ENCODE results near the gene DISC1.
"Not testable (repeated sequence)": the region's sequence is repeated elsewhere in the genome, so short reads cannot be mapped to it uniquely, and the experiment has no call there.

DISC1 gene

DNA sequence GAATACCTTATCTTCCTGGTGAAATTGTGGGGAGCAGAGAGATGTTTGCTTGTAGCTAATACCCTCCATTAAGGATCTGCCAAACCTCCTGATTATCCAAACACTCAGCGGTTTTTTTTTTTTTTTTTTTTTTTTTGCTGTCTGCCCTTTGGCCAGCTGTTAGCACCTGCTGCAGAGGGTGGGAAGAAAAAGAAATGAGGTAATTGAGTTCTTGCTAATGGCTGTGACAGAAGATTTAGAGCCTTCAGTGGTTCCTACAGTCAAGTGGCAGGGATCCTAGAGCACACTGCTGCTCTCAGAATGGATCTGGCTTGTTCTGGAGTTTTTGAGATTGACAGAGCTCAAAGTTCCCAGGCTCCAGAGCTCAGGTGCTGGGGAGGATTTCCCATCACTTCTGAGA lies 342.5 kb downstream of the DISC1 start:
- no peak for DNase-seq

DNA sequence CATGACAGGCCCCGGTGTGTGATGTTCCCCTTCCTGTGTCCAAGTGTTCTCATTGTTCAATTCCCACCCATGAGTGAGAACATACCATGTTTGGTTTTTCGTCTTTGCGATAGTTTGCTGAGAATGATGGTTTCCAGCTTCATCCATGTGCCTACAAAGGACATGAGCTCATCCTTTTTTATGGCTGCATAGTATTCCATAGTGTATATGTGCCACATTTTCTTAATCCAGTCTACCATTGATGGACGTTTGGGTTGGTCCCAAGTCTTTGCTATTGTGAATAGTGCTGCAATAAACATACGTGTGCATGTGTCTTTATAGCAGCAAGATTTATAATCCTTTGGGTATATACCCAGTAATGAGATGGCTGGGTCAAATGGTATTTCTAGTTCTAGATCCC lies 343.2 kb downstream of the DISC1 start:
- not testable (repeated sequence) for DNase-seq

DNA sequence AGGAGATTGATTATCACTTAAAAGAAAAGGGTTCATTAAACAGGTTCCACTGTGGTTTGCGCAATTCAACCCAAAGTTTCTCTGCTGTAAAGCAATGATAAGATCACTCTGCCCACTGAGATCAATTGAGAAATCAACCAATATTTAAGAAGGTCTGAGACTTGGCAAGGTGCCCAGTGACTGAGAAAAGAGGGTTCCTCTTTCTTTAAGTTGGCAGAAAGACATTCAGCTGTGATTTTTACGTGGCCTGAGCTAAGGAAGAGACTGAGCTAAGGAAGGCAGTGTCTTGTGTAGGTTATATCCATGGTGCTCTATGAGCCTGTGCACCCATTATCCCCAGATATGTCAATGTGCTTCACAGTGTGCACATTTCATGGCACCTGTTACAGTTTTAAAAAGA lies 344.1 kb downstream of the DISC1 start:
- DNase-seq: no peak

DNA sequence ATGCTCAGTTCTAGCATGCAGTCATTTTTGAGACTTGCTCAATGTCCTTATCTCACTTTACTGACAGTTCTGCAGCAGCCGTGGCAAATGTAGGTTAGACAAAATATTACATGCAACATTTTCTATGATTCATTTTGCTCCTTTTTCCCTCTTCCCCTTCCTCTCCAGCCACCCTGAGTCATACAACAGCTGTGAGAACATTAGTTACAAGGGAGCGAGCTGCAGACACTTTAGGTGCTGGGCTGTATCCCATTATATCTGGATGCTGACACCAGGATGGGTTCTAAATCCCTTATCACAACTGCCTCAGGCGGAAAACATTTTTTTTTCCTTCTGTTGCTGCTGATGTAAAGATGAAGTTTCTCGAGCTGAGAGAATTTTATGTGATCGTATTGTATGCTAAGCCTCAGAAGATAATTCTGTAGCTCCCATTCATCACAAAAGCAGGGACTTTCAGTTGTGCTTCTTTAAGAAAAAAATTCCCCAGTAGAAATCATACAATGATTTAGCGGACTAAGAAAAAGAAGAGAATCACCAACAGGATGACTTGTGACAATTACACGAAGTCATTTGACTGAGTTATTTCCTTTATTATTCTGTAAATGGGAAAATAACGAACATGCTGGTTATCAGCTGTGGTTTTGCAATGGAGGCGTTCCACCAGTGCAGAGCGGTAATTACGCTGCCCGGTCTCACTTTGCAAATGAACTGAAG lies 345.0 kb downstream of the DISC1 start:
- DNase-seq: no peak

DNA sequence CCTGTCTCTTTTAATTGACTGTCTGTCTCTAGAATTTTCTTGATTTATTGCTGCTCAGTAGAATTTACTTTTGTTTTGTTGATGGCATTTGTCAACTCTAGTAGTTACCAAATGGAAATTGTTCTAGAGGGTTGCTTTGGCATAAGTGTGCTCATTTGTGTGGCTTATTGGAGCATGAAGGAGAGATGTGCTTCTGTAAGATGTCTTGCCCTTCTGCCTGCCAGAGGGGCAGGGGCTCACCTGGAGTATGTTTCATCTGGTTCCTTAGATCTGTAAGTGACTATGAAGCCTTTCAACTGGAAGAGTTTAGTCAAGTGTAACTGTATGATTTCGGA lies 345.5 kb downstream of the DISC1 start:
- no peak for DNase-seq

DNA sequence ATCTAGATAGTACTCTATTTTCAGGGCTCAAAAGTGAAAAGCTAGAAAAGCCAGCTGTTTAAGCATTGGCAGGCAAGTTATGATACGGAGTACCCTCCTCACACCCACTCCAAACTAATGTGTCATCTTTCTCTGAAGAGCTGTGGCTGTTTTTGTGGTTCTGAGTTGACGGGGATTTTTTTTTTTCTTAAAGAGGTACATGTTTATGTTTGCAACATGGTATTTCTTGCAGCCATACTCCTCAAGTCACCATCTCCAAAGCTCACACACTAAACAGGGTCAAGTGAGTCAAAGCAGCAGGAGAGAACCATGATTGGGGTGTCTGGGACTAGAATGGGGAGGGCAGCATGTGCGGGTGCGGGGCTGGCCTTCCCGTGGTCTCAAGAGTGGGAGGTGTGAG lies 347.2 kb downstream of the DISC1 start:
- DNase-seq: no peak

DNA sequence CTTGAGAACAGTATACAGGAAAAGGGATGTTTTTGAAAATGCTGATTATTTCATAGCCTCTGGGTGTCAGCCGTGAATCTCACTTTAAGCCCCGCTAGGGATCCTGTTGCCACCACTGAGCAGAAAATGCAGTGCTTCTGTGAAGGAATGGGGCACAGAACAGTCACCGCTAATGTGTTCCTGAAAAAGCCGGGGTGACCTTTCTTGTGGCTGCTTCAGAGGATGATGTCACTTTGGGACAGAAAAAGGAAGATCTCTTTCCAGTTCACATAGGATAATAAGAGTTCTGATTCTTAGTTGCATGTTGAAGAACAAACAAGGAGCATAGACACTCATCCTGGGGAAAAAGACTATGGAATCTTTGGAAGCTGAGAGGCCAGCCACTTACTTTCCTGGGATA lies 349.6 kb downstream of the DISC1 start:
- DNase-seq: no peak

DNA sequence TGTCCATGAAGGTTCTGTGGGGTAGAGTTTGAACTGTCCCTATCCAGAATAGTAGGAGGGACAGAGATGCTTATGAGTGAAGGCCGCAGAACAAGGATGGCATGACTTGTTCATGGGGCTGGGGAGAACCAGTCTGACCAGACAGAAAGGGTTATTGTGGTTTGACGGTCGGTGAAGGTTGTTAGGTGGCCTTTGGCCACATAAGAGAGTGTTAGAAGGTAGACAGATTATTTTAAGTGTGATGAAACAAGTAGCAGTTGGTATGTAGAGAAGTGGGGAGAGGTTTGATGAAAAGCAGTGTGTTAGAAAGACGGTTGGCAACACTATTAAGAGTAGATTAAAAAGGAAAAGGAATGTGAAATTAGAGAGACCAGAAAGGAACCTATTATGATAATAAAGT lies 355.1 kb downstream of the DISC1 start:
- DNase-seq: no peak

DNA sequence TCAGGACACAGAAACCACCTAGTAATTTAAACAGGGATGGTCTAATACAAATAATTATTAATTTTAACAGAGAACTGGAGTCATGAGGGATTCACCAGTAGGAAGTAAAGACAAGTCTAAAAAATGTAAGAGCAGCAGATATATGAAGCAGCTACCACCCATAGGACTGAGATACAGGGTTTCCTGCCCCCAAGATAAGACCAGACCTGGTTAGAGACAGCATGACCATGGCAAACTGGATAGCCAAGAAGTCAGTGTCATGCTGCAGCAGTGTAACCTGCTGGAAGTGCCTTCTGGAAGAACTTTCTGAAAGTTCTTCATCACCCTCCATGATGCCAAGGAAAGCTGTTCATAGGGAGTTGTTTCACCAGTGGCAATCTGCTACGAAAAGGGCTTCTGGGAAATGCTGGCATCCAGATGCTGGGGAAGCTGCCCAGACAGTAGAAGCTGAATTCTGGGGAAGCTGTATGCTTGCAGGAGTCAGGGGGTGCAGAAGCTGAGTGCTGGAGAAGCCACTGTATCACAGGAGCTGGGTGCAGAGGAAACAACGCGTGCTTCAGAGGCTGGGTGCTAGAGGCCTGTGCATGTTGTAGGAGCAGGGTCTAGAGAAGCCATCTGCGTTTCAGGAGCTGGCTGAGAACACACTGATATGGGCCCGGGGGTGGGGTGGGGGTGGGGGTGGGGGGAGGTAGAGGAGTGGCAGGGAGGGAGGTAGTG lies 356.4 kb downstream of the DISC1 start:
- no peak for DNase-seq

DNA sequence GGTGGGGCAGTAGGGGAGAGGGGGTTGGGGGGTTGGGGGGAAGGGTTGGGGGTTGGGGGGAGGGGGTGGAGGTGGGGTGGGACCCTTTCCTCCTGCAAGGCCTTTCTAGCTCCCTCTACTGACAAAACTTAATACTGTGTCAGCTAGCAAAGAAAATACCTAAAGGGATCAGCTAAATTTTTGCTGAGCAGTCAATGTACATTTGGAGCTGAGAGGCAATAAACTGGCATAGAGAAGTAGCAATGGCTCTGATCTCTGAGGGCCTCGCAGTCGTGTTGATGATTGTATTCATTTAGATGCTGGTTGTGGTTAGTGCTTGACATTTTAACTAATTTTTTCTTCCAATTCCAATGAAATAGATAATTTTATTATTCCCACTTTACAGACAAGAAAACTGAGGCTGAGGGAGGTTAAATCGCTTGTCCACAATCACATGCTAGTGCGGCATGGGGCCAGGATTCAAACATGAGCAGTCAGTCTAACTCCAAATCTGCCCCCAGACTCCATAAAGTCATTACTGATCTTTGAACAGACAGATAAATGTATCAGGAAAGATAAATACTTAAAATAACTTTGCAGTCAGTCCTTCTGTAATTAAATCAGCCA lies 357.1 kb downstream of the DISC1 start:
- DNase-seq: no peak

DNA sequence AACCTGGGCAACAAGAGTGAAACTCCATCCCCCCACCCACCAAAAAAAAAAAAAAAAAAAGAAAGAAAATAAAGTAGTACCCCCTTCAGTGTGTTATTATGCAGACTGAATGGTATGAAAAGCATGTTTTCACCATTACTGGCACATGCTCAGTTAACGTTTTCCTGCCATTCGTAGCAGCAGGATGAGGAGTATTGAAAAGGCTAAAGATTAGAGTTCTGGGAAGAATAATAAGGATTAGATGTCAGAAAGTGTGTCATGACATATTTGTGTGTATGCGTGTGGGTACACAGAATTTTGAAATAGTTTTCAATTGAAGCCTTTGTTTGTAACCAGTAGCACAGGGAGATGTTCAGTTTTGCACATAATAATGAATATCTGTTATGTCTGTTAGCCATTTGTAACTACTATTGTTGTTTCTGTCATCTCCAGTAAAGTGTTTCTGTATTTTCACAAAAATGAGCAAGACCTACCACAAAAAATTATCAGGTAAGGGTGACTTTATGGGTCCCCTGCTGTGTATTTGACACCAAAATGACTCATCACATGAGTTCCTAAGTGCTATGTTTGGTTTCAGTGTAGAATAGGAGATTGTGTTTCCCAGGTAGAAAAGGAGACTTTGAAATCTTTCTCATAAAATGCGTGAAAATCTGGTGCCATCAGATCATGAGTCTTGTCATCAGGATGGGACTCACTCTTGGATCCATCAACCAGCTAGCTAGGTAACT lies 358.9 kb downstream of the DISC1 start:
- no peak for DNase-seq

DNA sequence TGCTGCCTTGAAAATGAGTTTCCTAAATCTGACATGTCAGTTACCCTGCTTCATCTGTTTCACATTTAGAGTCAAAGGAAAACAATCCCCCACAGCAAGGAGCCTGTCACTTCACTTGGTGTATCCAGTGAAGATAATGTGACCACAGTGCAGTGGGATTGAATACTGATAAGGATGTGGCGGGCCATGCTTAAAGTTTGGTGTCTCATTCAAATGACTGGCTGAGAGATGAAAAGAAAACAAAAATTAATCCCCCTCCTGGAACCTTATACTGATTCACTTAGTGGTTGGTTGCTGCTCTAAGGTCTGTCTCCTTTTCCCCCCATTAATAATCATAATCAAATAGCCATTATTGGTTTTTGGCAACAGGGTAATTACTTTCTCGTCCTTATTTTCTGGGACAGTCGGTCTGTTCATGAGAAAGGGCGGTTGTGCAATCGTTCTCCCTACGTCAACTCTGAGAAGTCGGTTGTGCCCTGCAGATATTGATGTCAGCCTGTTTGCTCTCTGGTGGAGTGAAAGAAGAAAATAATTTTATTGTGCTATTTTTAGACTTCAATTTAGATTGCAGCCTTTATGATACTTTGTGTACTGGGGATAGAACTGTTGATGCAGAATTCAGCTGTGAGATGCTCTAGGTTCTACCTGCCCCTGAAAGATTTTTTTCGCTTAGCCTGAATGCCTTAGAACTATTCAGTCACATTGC lies 360.2 kb downstream of the DISC1 start:
- no peak for DNase-seq

DNA sequence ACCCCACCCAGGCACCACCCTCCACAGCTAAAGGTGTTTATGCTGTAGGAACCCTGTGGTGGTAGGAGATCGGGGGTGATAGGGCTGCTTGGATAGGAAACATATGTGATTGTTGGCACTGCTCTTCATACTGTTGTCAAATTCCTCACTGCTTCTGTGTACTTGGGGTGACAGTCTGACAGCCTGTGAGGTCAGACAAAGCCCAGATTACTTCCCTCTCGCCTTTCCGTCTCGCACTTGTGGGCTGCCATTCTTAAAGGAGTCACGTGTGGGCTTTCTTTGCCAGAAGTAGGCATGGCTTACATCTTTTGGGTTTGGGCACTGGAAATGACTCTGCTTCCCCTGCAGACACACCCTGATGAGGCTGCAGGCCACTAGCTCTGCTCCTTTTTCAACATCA lies 363.8 kb downstream of the DISC1 start:
- DNase-seq: no peak

DNA sequence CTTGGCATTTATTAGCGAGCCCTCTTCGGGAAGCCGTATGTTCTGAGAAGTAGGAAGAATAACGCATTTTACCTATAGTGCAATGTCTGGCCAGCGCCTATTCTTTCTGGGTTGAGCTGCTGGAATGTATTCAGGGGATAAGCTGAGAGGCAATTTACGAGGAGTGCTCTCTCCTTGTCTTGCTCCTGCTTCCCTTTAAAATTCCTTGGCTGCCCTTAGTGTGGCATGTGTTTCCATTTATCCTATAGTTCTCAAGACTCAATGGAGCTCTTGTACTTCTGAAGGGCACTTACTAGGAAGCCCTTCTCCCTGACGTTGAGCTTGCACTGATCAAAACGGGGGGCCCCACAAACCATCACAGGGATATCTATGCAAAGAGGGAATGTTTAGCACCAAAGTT lies 364.6 kb downstream of the DISC1 start:
- no peak for DNase-seq

DNA sequence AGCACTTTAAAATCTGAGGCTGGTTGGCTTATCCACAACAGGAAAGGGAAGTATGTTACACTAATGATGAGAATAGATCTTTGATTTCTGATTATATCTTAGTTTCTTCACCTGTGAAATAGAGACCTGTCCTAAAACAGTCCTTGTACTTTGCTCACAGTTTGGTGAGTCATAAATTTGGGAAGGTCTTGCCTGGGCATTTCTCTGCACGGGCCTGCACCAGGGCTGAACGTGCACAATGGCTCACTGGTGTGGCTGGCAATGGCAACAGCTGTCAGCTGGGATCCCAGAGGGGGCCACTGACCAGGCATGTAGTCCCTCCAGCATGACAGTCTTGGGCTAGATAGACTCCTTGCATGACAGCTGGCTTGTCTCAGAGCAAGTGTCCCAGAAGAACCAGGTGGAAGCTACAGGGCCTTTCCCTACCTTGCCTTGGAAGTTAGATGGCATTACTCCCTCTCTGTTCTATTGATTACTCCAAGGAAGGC lies 367.4 kb downstream of the DISC1 start:
- DNase-seq: no peak

DNA sequence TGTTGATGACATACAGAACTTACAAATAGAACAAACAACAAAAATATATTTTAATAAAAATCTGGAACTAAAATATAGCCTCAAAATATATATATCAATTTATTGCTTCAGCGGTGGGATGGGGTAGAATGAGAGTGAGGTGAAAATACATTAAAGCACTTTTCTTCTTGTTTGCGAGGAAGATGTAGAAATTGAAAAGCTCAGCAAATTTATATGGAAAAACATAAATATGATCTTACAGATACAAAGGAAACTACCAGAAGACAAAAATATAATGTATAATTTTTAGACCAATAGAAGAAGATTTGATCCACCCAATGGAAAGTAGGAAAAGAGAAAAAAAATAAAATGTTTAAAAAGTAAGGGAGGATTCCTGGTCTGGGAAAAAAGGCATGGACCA lies 372.2 kb downstream of the DISC1 start:
- no peak for DNase-seq

DNA sequence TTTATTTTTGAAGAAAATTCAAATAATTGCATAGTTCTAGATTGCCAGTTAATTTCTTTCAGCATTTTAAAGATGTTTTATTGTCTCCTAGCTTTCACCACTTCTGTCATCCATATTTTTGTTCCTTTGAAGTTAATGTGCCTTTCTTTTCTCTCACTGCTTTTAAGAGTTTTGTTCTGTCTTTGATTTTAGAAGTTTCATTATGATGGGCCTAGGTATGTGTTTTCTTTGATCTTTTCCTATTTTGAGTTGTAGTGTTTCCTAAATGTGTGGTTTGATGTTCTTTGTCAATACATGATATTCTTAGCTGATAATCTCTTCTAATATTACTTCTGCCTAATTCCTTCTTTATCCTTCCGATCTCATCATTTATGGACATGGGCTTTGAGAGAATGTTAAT lies 378.7 kb downstream of the DISC1 start:
- DNase-seq: no peak

DNA sequence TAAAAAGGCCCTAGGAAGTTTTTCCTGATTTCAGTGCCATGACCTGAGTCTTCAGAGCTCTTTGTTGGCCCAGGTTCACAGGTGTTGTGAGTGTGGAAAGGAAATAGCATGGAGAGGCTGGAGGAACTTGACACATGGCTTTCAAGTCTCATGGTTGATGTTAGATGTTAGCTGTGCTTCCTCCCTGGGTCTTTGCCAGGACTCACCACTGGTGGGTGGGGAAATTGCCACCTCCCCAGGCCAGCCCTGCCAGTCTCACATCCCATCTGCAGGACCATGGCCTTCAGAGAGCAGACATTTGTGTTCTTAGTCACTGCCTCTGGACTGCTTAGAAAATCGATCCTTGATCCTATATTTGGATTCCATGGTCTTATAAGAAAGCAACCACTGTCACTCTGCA lies 383.2 kb downstream of the DISC1 start:
- DNase-seq: no peak

DNA sequence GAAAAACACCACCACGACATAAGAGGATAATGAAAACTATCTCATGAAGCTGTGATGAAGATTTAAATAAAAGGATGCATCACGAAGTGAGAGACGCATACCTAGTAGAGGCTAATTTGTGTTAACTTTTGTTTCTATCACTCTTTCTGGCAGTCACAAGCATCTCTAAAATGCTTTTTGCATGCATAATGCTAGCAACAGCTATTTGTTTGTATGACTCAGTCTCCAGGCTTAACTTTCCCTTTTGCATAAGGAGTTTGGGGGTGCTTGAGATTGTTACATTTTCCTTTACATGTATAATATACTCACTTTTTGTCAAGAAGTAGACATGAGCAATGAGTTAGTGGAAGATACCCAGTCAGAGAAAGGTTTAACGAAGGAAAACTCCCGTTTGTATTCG lies 385.4 kb downstream of the DISC1 start:
- DNase-seq: no peak

DNA sequence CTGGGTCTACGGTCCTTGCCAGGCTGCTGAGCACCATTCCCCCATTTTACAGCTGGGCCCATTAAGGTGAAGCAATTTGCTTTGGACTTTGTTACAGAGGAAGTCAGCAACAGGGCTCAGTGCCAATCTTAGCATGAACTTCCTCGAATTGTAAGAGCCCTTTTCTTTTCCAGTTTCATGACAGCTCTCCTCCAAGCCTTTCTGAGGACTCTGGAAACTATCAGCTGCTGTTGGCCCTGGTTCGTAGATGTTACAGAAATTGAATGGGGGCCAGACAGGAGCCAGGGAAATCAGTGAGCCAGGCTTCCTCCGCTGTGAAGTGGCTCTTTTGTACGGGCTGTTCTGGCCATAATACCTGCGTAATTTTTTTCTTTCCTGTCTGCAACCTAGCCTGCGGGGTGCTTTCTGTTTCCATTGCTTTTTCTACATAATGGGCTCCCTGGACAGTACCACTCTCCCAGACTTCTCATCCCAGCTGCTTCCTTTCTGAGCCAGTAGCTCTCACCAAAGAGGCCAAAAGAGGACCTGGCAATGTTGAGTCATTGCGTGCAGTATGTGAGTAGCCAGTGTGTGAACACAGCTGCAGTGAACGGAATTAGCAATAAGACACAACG lies 386.3 kb downstream of the DISC1 start:
- DNase-seq: no peak

DNA sequence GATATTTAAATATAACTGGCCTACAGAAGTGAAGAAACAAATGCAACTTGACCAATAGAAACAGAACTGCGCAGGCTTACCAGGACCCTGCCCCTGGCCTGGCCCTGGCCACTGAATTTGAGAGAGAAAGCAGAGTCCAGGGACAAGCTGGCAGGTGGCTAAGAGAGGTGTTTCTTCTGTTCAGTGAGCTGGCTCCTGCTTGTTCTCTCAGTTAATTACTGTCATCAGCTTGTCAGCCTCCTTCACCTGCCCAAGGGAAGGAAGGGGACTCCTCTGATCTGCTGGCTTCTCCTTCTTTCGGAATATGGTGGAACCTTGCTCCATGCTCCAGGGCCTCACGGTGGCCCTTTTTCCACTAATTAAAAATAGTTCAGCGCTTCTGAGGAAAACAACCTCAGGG lies 388.4 kb downstream of the DISC1 start:
- no peak for DNase-seq

DNA sequence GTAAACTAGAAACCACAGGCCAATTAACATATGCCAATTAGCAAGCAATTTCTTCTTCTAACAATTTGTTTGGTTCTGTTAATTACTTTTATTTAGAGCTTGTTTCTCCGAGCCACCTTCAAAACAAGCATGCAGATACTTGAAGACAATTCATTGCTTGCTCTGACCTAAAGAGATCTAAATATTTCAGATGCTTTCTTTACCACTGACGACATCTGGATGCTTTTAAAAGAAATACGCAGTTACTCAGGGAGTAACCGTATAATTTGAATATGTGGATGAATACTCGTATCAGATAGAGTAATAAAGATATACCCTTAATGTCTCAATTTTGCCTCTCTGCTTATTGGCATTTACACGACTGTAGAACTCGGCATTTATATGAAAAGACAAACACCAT lies 390.0 kb downstream of the DISC1 start:
- no peak for DNase-seq

DNA sequence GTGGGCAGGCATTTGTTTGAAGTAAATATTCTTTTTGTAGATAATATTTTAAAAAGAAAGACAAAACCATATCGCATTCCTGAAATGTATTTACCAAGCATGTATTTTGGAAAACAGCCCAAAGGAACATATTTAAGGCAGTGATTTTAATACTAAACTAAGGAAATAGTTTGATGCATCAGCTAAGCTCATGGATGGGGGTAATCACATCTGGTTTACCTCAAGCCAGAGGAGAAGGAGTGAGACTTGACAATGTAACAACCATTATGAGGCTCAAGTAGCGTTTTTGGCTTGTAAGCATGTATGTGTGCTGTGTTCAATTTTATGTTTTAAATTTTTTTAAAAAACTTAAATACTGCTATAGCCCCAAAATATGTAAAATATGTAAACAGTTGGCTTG lies 390.5 kb downstream of the DISC1 start:
- no peak for DNase-seq

Data from activated CD8-positive, alpha-beta memory T cell treated with anti-CD3 and anti-CD28 coated beads, Interleukin-2, amount 50 U/mL, for 4 hours (primary cell).